ENCODE measurements around the gene RBFOX2. TPM values are rescaled to one million over a fixed set of nuclear protein-coding genes. Genes with fewer than 3 reads are reported as not detected.

The RBFOX2 gene
- total RNA-seq, 1 donor from 2014 or later: 64.1 TPM

DNA sequence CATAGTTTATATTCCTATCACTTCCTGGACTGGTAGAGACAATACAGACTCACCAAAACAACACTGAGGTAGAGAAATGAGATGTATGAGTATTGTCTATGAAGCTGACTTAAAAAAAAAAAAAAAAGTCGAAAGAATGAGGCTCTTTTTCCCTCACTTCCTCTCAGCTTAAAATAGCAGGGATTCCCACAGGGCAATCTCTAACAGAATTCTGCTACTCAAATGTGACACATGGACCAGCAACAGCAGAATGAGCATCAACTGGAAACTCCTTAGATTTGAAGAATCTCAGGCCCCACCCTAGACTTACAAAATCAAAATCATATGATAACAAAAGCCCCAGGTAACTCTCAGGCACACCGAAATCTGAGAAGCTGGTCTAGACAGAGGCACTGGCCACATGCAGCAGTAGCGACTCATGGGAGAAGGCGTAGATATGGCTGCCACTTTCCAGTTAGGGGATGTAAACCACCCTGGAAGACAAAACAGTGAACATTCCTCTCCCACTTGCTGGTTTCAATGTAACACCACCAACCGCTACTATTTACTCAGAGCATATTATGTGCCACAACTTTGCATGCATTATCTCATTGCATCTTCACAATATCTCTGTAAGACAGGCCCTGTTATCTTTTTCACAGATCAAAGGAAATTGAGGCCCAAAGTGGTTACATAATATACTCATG, 128.0 kb downstream of the RBFOX2 start:
- H3K27me3 ChIP-seq: no peaks in the 10 kb centered on the region
- H3K4me1 ChIP-seq: peaks cover 9% of the 10 kb centered on the region
- TF ChIP-seq, protein P1, sequence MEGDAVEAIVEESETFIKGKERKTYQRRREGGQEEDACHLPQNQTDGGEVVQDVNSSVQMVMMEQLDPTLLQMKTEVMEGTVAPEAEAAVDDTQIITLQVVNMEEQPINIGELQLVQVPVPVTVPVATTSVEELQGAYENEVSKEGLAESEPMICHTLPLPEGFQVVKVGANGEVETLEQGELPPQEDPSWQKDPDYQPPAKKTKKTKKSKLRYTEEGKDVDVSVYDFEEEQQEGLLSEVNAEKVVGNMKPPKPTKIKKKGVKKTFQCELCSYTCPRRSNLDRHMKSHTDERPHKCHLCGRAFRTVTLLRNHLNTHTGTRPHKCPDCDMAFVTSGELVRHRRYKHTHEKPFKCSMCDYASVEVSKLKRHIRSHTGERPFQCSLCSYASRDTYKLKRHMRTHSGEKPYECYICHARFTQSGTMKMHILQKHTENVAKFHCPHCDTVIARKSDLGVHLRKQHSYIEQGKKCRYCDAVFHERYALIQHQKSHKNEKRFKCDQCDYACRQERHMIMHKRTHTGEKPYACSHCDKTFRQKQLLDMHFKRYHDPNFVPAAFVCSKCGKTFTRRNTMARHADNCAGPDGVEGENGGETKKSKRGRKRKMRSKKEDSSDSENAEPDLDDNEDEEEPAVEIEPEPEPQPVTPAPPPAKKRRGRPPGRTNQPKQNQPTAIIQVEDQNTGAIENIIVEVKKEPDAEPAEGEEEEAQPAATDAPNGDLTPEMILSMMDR (IDR thresholded peaks at IDR 0.05): no peak
- DNase-seq (no peak), ATAC-seq (no peak)
- no peak overlapping the region for H3K27ac ChIP-seq
- H3K36me3 ChIP-seq: no peaks in the 10 kb centered on the region
- intact Hi-C loops (cut with DNase I): no loop called here
- H3K4me3 ChIP-seq: no peak overlapping the region
- H3K9me3 ChIP-seq: no peaks in the 10 kb centered on the region

DNA sequence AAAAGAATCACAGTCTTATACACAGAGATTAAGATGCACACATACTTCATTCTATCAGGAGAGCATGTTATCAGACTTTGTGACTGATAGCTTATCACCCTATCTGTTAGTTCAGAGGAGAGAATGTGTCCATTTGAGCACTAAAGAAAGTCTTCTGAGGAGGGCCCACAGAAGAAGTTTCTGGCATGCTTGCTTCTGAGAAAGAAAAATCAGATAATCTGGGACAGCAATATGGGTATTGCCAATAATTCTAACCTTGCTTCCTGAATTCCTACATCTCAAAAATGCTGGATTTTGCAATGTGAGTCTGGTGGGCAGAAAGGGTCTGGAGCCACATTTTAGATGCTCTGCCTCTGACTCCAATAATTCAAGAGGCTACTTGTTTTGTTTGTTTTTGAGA, 128.9 kb downstream of the RBFOX2 start:
- intact Hi-C loops (cut with DNase I): no loop called here
- Histone ChIP-seq H3K4me3 (no peak overlapping the region), H3K9me3 (no peaks in the 10 kb centered on the region), H3K4me1 (peaks cover 9% of the 10 kb centered on the region), H3K36me3 (no peaks in the 10 kb centered on the region), H3K27ac (no peak overlapping the region), H3K27me3 (no peaks in the 10 kb centered on the region)
- TF ChIP-seq, protein P1 (IDR thresholded peaks at IDR 0.05): no peak
- DNase-seq: no peak
- ATAC-seq: no peak

DNA sequence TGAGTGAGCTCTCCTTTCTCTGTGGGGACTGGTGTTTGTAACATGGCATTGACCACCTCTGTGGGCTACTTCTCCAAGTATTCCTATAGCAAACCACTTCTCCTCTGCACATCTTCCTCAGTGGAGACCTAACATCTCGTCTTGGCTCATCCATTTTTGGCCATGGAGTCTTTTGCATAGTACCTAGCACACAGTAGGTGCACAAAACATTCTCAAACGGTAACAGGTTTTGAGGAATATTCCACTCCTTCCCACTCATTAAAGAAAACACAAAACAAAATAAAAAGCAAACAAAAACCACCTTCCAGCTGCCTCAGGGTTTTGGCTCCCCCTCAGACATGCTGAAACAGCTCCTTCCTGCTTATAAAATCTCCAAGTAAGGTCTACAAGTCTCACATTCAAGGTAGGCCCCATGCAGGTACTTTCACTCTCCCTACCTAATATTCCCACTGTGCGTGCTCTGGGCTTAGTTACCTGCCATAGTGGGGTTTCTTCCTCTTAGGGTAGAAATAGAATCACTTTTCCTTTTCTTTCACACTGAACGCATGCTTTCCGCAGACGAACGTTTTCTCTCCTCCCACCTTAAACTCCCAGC, 132.4 kb downstream of the RBFOX2 start:
- Histone ChIP-seq H3K27me3 (no peaks in the 10 kb centered on the region), H3K4me3 (no peak overlapping the region), H3K36me3 (no peaks in the 10 kb centered on the region), H3K9me3 (no peaks in the 10 kb centered on the region), H3K4me1 (peaks cover 16% of the 10 kb centered on the region), H3K27ac (no peak overlapping the region)
- intact Hi-C loops (cut with DNase I): no loop called here
- ATAC-seq (no peak), DNase-seq (no peak)
- TF ChIP-seq, protein P1 (IDR thresholded peaks at IDR 0.05): no peak

DNA sequence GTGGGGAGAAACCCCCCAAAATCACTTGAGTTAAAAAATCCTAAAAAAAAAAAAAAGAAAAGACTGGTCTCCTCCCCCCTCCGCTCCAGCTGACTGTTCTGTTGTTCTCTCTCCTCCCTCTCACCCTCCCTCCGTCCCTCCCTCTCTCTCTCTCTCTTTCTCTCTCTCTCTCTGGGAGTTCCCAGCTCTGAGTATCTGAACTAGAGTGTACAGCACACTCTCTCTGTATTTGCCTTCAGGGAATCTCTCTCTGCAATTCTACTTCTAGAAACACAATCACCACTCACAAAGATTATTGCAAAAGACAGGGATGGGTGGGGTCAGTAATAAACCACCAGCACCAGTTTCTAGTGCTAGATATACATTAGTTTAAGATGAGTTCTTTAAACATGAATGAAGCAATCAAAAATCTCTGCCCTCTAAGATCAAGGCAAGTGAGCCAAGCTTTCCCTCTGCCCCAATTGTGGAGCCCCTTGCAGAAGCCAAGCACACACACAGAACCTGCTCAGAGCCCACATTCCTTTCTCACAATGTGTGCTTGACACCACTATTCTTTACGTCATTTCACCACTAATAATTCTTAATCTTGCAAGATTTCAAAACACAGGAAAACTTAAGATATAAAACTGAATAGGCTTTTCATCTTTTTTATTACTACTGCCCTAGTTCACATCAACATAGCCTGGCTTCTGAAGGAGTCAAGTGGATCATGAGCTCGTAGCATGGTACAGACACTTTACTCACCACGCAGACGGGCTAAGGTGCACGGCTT, 133.5 kb downstream of the RBFOX2 start:
- ATAC-seq: peak; percentile 91
- H3K27me3 ChIP-seq: no peaks in the 10 kb centered on the region
- intact Hi-C loops (cut with DNase I): no loop called here
- peak overlapping the region; percentile 4 for H3K4me3 ChIP-seq
- H3K4me1 ChIP-seq: peaks cover 14% of the 10 kb centered on the region
- no peak for DNase-seq
- TF ChIP-seq, protein P1 (IDR thresholded peaks at IDR 0.05): no peak
- H3K36me3 ChIP-seq: no peaks in the 10 kb centered on the region
- H3K27ac ChIP-seq: no peak overlapping the region
- H3K9me3 ChIP-seq: no peaks in the 10 kb centered on the region

DNA sequence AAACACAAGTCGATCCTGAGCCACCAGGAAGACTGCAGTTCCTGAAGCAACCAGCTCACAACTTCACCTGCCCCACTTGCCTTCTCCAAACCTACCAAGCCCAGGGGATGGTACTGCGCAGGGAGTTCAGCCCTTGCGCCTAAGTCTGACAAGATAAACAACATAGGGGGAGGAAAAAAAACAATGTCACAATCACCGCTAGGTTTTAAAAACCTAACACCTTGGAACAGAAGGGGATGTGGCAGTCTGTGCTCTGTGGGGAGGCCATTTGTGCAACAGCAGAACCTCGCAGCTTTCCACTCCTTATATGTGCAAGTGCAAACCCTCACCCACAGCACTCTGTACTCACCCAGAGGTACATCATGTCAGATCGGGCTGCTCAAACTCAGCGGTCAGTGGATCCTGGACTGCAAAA, 134.2 kb downstream of the RBFOX2 start:
- Histone ChIP-seq H3K4me1 (peaks cover 8% of the 10 kb centered on the region), H3K27ac (no peak overlapping the region), H3K36me3 (no peaks in the 10 kb centered on the region), H3K9me3 (no peaks in the 10 kb centered on the region), H3K4me3 (peak overlapping the region; percentile 4), H3K27me3 (no peaks in the 10 kb centered on the region)
- ATAC-seq: peak; percentile 63
- TF ChIP-seq, protein P1 (IDR thresholded peaks at IDR 0.05): no peak
- DNase-seq: no peak
- intact Hi-C loops (cut with DNase I): no loop called here

Data from upper lobe of right lung (tissue), 1 donor.